ENCODE results near the gene CCL24. TPM values are rescaled to one million over a fixed set of nuclear protein-coding genes. Genes with fewer than 3 reads are reported as not detected.

Gene CCL24
- polyA plus RNA-seq, 1 donor (not counting 4 experiments of a cell fraction or from before 2014, with no cell fraction given): not detected

DNA sequence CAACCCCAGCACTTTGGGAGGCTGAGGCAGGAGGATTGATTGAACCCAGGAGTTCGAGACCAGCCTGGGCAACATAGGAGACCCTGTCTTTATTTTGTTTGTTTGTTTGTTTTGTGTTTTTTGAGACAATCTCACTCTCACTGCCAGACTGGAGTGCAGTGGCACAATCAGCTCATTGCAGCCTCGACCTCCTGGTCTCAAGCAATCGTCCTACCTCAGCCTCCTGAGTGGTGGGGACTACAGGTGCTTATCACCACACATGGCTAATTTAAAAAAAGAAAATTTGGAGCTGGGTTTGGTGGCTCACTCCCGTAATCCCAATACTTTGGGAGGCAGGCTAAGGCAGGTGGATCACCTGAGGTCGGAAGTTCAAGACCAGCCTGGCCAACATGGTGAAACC is 30.6 kb upstream of the CCL24 start:
- no peaks in the 10 kb centered on the region for H3K9me3 ChIP-seq (ENCODE audit: control insufficient read depth, low read depth, low read length)
- TF ChIP-seq, protein P1, sequence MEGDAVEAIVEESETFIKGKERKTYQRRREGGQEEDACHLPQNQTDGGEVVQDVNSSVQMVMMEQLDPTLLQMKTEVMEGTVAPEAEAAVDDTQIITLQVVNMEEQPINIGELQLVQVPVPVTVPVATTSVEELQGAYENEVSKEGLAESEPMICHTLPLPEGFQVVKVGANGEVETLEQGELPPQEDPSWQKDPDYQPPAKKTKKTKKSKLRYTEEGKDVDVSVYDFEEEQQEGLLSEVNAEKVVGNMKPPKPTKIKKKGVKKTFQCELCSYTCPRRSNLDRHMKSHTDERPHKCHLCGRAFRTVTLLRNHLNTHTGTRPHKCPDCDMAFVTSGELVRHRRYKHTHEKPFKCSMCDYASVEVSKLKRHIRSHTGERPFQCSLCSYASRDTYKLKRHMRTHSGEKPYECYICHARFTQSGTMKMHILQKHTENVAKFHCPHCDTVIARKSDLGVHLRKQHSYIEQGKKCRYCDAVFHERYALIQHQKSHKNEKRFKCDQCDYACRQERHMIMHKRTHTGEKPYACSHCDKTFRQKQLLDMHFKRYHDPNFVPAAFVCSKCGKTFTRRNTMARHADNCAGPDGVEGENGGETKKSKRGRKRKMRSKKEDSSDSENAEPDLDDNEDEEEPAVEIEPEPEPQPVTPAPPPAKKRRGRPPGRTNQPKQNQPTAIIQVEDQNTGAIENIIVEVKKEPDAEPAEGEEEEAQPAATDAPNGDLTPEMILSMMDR (optimal IDR thresholded peaks at IDR 0.05 in 1 of 3, IDR thresholded peaks at IDR 0.05 in 1 of 3, conservative IDR thresholded peaks at IDR 0.05 in 1 of 3; ENCODE audit: extremely low read depth in 1 of 3, insufficient read depth in 2 of 3, low read length in 3 of 3): no peak
- TF ChIP-seq EZH2 (IDR thresholded peaks at IDR 0.05; ENCODE audit: low read length): no peak
- no peak overlapping the region for H3K27ac ChIP-seq (ENCODE audit: control insufficient read depth, insufficient read depth, low read length)
- H3K9me1 ChIP-seq (ENCODE audit: control insufficient read depth, extremely low read depth, insufficient read depth, low read length): no peaks in the 10 kb centered on the region
- no peak overlapping the region for H3K4me2 ChIP-seq (ENCODE audit: control insufficient read depth, extremely low read depth, insufficient read depth, low read depth, low read length)
- no peaks in the 10 kb centered on the region for H3K79me2 ChIP-seq (ENCODE audit: control insufficient read depth, insufficient read depth, low read length)
- no peak for FAIRE-seq
- H3K4me1 ChIP-seq (ENCODE audit: control insufficient read depth, extremely low read depth, insufficient read depth, low read length): peaks cover 12% of the 10 kb centered on the region
- H2AFZ ChIP-seq (ENCODE audit: control insufficient read depth, low read length): no peak overlapping the region
- no peak for DNase-seq (ENCODE audit: low read depth, low spot score)
- H3K27me3 ChIP-seq (ENCODE audit: control insufficient read depth, extremely low read depth, insufficient read depth, low read length): no peaks in the 10 kb centered on the region
- no peak overlapping the region for H3K9ac ChIP-seq (ENCODE audit: control insufficient read depth, extremely low read depth, insufficient read depth, low read length)
- no peaks in the 10 kb centered on the region for H4K20me1 ChIP-seq (ENCODE audit: control insufficient read depth, extremely low read depth, insufficient read depth, low read length)
- H3K4me3 ChIP-seq (ENCODE audit: control insufficient read depth in 2 of 3, extremely low read depth in 1 of 3, insufficient read depth in 2 of 3, low read depth in 1 of 3, low read length in 3 of 3): no peak overlapping the region
- H3K36me3 ChIP-seq (ENCODE audit: control insufficient read depth in 2 of 2, extremely low read depth in 1 of 2, insufficient read depth in 2 of 2, low read length in 2 of 2): no peaks in the 10 kb centered on the region
- dilution Hi-C loops (cut with MboI; ENCODE audit: extremely low pct_ligation_motif_present, low sequenced_read_pairs): no loop called here

DNA sequence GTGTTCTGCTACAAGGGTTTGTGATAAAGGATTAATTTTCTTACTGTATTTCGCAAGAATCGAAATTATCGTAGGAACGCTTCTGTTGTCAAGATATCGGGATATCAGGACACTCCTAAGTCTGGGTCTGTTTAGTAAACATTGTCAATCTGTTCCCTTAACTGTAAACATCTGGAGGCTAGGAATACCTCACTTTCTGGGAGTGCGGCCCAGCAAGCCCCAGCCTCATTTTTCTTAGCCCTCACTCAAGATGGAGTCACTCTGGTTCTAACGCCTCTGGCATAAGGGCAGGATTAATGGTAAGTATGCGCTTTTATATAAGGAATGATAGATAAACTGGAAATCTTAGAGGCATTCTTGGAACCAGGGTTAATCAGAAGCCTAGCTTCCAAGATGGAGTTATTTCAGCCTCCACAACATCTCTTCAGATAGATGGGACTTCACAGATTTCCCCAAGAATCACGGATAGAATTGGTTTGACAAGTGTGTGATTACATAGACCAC is 30.1 kb upstream of the CCL24 start:
- no peak overlapping the region for H3K4me3 ChIP-seq (ENCODE audit: control insufficient read depth in 2 of 3, extremely low read depth in 1 of 3, insufficient read depth in 2 of 3, low read depth in 1 of 3, low read length in 3 of 3)
- no peak overlapping the region for H2AFZ ChIP-seq (ENCODE audit: control insufficient read depth, low read length)
- DNase-seq (ENCODE audit: low read depth, low spot score) (no peak), FAIRE-seq (no peak)
- no peak for TF ChIP-seq EZH2 (IDR thresholded peaks at IDR 0.05; ENCODE audit: low read length)
- TF ChIP-seq, protein P1 (optimal IDR thresholded peaks at IDR 0.05 in 1 of 3, IDR thresholded peaks at IDR 0.05 in 1 of 3, conservative IDR thresholded peaks at IDR 0.05 in 1 of 3; ENCODE audit: extremely low read depth in 1 of 3, insufficient read depth in 2 of 3, low read length in 3 of 3): no peak
- dilution Hi-C loops (cut with MboI; ENCODE audit: extremely low pct_ligation_motif_present, low sequenced_read_pairs): no loop called here
- peaks cover 12% of the 10 kb centered on the region for H3K4me1 ChIP-seq (ENCODE audit: control insufficient read depth, extremely low read depth, insufficient read depth, low read length)
- H3K36me3 ChIP-seq (ENCODE audit: control insufficient read depth in 2 of 2, extremely low read depth in 1 of 2, insufficient read depth in 2 of 2, low read length in 2 of 2): no peaks in the 10 kb centered on the region
- H3K9me3 ChIP-seq (ENCODE audit: control insufficient read depth, low read depth, low read length): no peaks in the 10 kb centered on the region
- no peak overlapping the region for H3K9ac ChIP-seq (ENCODE audit: control insufficient read depth, extremely low read depth, insufficient read depth, low read length)
- H3K27me3 ChIP-seq (ENCODE audit: control insufficient read depth, extremely low read depth, insufficient read depth, low read length): no peaks in the 10 kb centered on the region
- H3K9me1 ChIP-seq (ENCODE audit: control insufficient read depth, extremely low read depth, insufficient read depth, low read length): no peaks in the 10 kb centered on the region
- no peak overlapping the region for H3K27ac ChIP-seq (ENCODE audit: control insufficient read depth, insufficient read depth, low read length)
- H3K79me2 ChIP-seq (ENCODE audit: control insufficient read depth, insufficient read depth, low read length): no peaks in the 10 kb centered on the region
- H4K20me1 ChIP-seq (ENCODE audit: control insufficient read depth, extremely low read depth, insufficient read depth, low read length): no peaks in the 10 kb centered on the region
- H3K4me2 ChIP-seq (ENCODE audit: control insufficient read depth, extremely low read depth, insufficient read depth, low read depth, low read length): no peak overlapping the region
